ENCODE data around the gene SIGLEC1.

The SIGLEC1 gene

DNA sequence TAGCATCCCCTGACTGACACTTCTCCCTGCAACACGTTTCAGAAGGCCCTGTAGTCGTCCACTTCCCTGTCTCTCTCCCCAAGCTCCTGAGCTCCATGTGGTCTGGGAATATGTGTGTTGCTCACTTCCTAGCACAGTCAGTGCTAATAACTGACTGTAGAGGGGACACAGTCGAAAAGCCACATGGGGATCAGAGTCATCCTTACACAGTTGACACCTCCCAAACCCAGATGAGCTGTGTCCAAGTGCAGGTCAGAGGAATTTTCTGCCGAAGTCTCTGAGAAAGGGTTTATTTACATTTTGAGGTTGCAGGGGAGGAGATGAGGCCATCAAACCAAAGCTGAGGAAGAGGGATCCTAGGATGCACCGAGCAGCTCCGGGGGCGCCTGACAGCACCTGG is 27.1 kb downstream of the SIGLEC1 start:
- Histone ChIP-seq H3K4me1 (ENCODE audit: control insufficient read depth, low read length) (no peaks in the 10 kb centered on the region), H3K4me3 (ENCODE audit: low read length) (no peak overlapping the region), H3K4me2 (ENCODE audit: low read length) (no peak overlapping the region)

DNA sequence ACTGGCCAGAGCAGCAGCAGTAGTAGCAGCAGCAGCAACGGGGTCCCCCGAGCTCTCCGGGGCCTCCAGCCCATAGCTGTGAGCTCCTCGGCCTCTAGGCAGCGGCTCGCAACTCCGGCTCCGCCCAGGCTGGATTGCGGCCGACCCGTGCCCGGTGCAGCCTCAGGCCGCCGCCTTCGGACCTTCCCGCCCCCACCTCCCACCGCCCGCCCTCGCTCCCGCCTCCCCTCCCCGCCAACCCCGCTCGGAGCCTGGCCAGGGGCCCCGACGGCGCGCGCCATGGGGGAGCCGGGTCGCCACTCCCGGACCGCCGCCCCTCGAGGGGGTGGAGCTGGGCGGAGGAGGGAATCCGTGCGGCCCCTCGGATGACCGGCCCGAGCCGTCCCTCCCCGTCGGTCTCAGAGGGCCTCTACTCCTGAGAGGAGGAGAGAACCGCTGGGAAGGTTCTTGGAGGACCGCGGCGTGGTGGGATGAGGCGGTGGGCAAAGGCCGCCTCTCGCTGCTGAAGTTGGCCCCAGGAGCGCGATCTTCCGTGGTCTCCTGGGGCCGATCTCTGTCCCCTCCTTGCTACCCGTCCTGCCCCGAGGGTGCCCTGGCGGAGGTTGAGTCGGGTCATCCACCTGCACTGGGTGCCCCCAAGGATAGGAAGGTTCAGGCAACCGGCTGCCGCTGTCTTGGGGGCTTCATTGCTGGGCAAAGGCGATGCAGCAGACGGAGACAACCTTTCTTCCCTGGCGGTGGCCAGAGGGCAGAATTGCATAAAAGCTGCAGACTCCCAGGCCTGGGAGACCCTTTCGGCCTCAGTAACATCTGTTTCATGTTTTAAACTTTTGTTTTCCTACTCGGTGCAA is 30.2 kb downstream of the SIGLEC1 start, which contains the start of gene ADAM33:
TSS of gene ADAM33 (minus strand) at position 80 of the 851 bp plus-strand sequence. CDS start at position 74, 6 bp downstream.
- Histone ChIP-seq H3K9me2 (replicated peaks; ENCODE audit: control insufficient read depth, low read length) (no peaks in the 10 kb centered on the region), H3K79me2 (ENCODE audit: control insufficient read depth, low read length) (no peaks in the 10 kb centered on the region), H3K4me2 (ENCODE audit: low read length) (no peak within 1 kb of the TSS), H3F3A (ENCODE audit: control insufficient read depth, insufficient read depth) (no peaks in the 10 kb centered on the region), H3K36me3 (ENCODE audit: control insufficient read depth, low read length) (no peaks in the 10 kb centered on the region), H3K27ac (ENCODE audit: low read depth, low read length) (no peak within 1 kb of the TSS), H3K4me3 (ENCODE audit: low read length) (no peak within 1 kb of the TSS), H3K4me1 (ENCODE audit: control insufficient read depth, low read length) (no peaks in the 10 kb centered on the region), H3K9me3 (ENCODE audit: control insufficient read depth, insufficient read depth, low read length) (no peaks in the 10 kb centered on the region), H3K27me3 (ENCODE audit: control insufficient read depth, low read length) (no peaks in the 10 kb centered on the region), H4K20me1 (ENCODE audit: control insufficient read depth, insufficient read depth, low read depth, low read length) (no peaks in the 10 kb centered on the region)
- TF ChIP-seq EZH2phosphoT487 (IDR thresholded peaks at IDR 0.05; ENCODE audit: borderline replicate concordance, low read length), result no peak
- TF ChIP-seq, protein P1, sequence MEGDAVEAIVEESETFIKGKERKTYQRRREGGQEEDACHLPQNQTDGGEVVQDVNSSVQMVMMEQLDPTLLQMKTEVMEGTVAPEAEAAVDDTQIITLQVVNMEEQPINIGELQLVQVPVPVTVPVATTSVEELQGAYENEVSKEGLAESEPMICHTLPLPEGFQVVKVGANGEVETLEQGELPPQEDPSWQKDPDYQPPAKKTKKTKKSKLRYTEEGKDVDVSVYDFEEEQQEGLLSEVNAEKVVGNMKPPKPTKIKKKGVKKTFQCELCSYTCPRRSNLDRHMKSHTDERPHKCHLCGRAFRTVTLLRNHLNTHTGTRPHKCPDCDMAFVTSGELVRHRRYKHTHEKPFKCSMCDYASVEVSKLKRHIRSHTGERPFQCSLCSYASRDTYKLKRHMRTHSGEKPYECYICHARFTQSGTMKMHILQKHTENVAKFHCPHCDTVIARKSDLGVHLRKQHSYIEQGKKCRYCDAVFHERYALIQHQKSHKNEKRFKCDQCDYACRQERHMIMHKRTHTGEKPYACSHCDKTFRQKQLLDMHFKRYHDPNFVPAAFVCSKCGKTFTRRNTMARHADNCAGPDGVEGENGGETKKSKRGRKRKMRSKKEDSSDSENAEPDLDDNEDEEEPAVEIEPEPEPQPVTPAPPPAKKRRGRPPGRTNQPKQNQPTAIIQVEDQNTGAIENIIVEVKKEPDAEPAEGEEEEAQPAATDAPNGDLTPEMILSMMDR (IDR thresholded peaks at IDR 0.05; ENCODE audit: low read depth, low read length, poor library complexity, severe bottlenecking), result no peak

More for the DNA sequence above, 27.1 kb downstream of the SIGLEC1 start:
- Histone ChIP-seq H3K9me3 (ENCODE audit: control insufficient read depth, insufficient read depth, low read length) (no peaks in the 10 kb centered on the region), H3K27ac (ENCODE audit: low read depth, low read length) (no peak overlapping the region), H3K79me2 (ENCODE audit: control insufficient read depth, low read length) (no peaks in the 10 kb centered on the region), H3F3A (ENCODE audit: control insufficient read depth, insufficient read depth) (no peaks in the 10 kb centered on the region), H3K9me2 (replicated peaks; ENCODE audit: control insufficient read depth, low read length) (no peaks in the 10 kb centered on the region), H3K36me3 (ENCODE audit: control insufficient read depth, low read length) (no peaks in the 10 kb centered on the region), H4K20me1 (ENCODE audit: control insufficient read depth, insufficient read depth, low read depth, low read length) (no peaks in the 10 kb centered on the region), H3K27me3 (ENCODE audit: control insufficient read depth, low read length) (no peaks in the 10 kb centered on the region)
- TF ChIP-seq, protein P1 (IDR thresholded peaks at IDR 0.05; ENCODE audit: low read depth, low read length, poor library complexity, severe bottlenecking), result no peak
- TF ChIP-seq EZH2phosphoT487 (IDR thresholded peaks at IDR 0.05; ENCODE audit: borderline replicate concordance, low read length), result no peak

DNA sequence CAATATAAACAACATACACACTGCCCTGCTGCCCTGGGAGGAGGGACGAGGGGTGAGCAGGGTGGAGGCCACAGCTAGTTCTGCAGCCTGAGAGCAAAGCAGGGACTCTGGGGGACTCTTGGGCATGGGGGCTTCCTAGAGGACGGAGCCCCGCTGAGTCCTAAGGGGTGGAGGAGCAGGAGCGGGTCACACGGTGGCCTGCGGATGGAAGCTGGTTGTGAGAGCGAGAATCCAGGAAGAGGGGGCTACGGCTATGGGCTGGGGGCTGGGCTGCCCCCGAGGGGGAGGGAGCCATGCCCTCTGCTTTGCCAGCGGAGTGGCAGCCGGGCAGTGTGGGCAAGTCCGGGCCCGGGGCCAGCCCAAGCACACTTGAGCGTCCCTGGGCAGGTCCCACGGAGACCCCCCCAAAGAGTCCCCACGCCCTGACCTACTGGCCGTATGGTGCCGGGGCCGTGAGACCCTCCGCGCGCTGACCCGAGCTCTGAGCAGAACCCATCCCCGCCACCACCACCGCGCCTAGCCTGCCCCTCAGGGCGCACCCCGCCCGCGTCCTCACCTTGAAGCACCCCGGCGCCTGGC is 31.0 kb downstream of the SIGLEC1 start:
- Histone ChIP-seq H3K4me3 (ENCODE audit: low read length) (no peak overlapping the region), H3F3A (ENCODE audit: control insufficient read depth, insufficient read depth) (no peaks in the 10 kb centered on the region), H3K9me2 (replicated peaks; ENCODE audit: control insufficient read depth, low read length) (no peaks in the 10 kb centered on the region), H3K4me1 (ENCODE audit: control insufficient read depth, low read length) (no peaks in the 10 kb centered on the region; the same call in 1 of the 2 replicates), H3K4me2 (ENCODE audit: low read length) (no peak overlapping the region), H3K36me3 (ENCODE audit: control insufficient read depth, low read length) (no peaks in the 10 kb centered on the region), H3K27ac (ENCODE audit: low read depth, low read length) (no peak overlapping the region), H3K27me3 (ENCODE audit: control insufficient read depth, low read length) (no peaks in the 10 kb centered on the region), H3K79me2 (ENCODE audit: control insufficient read depth, low read length) (no peaks in the 10 kb centered on the region), H3K9me3 (ENCODE audit: control insufficient read depth, insufficient read depth, low read length) (no peaks in the 10 kb centered on the region), H4K20me1 (ENCODE audit: control insufficient read depth, insufficient read depth, low read depth, low read length) (no peaks in the 10 kb centered on the region)
- no peak for TF ChIP-seq EZH2phosphoT487 (IDR thresholded peaks at IDR 0.05; ENCODE audit: borderline replicate concordance, low read length)
- TF ChIP-seq, protein P1 (IDR thresholded peaks at IDR 0.05; ENCODE audit: low read depth, low read length, poor library complexity, severe bottlenecking), result no peak
